Glomerular visceral epithelial cell (primary cell): ENCODE measurements around the gene AP3B1.

Experiments
- DNase-seq: peaks from one replicate; pipeline ENCODE4 v3.0.0-alpha.2; 2016; ENCODE audit errors: extremely low spot score

The AP3B1 gene

GRCh38 chr5:78005021-78005785 lies 289.3 kb downstream of the AP3B1 start:
- no peak for DNase-seq

- DNase-seq: no peak
Observed at GRCh38 chr5:78004559-78004958, 289.9 kb downstream of the AP3B1 start.

GRCh38 chr5:78003919-78004318 lies 290.6 kb downstream of the AP3B1 start:
- no peak for DNase-seq

- no peak for DNase-seq
Observed at GRCh38 chr5:78003450-78003849, 291.0 kb downstream of the AP3B1 start.

GRCh38 chr5:78002690-78003089 lies 291.8 kb downstream of the AP3B1 start:
- no peak for DNase-seq

- DNase-seq: no peak
Observed at GRCh38 chr5:78001197-78001596, 293.3 kb downstream of the AP3B1 start.

GRCh38 chr5:78000191-78000590 lies 294.3 kb downstream of the AP3B1 start:
- DNase-seq: no peak

- DNase-seq: no peak
Observed at GRCh38 chr5:77999399-77999798, 295.1 kb downstream of the AP3B1 start.

GRCh38 chr5:77996943-77997342 lies 297.6 kb downstream of the AP3B1 start:
- no peak for DNase-seq

- DNase-seq: no peak
Observed at GRCh38 chr5:77995793-77996409, 298.6 kb downstream of the AP3B1 start.

GRCh38 chr5:77994943-77995342 lies 299.6 kb downstream of the AP3B1 start:
- no peak for DNase-seq

- no peak for DNase-seq
Observed at GRCh38 chr5:77993855-77994318, 300.6 kb downstream of the AP3B1 start.

GRCh38 chr5:77993141-77993854 lies 301.2 kb downstream of the AP3B1 start:
- DNase-seq: no peak

- DNase-seq: no peak
Observed at GRCh38 chr5:77991084-77991483, 303.4 kb downstream of the AP3B1 start.

- DNase-seq: no peak
Observed at GRCh38 chr5:77990020-77990419, 304.5 kb downstream of the AP3B1 start.

GRCh38 chr5:77987988-77988387 lies 306.5 kb downstream of the AP3B1 start:
- DNase-seq: no peak

- no peak for DNase-seq
Observed at GRCh38 chr5:77987331-77987730, 307.2 kb downstream of the AP3B1 start.

- no peak for DNase-seq
Observed at GRCh38 chr5:77986261-77986660, 308.2 kb downstream of the AP3B1 start.

GRCh38 chr5:77985247-77985646 lies 309.3 kb downstream of the AP3B1 start:
- no peak for DNase-seq

GRCh38 chr5:77984587-77984986 lies 309.9 kb downstream of the AP3B1 start:
- no peak for DNase-seq

GRCh38 chr5:77983482-77984199 lies 310.9 kb downstream of the AP3B1 start:
- DNase-seq: no peak

GRCh38 chr5:77981820-77982219 lies 312.7 kb downstream of the AP3B1 start:
- no peak for DNase-seq
